ENCODE data around the gene AKAP14. TPM values are rescaled to one million over a fixed set of nuclear protein-coding genes. Genes with fewer than 3 reads are reported as not detected.
"Not testable (repeated sequence)": the region's sequence is repeated elsewhere in the genome, so short reads cannot be mapped to it uniquely, and the experiment has no call there.

Gene AKAP14
- total RNA-seq, 1 experiment from 2014 or later, result not detected

DNA sequence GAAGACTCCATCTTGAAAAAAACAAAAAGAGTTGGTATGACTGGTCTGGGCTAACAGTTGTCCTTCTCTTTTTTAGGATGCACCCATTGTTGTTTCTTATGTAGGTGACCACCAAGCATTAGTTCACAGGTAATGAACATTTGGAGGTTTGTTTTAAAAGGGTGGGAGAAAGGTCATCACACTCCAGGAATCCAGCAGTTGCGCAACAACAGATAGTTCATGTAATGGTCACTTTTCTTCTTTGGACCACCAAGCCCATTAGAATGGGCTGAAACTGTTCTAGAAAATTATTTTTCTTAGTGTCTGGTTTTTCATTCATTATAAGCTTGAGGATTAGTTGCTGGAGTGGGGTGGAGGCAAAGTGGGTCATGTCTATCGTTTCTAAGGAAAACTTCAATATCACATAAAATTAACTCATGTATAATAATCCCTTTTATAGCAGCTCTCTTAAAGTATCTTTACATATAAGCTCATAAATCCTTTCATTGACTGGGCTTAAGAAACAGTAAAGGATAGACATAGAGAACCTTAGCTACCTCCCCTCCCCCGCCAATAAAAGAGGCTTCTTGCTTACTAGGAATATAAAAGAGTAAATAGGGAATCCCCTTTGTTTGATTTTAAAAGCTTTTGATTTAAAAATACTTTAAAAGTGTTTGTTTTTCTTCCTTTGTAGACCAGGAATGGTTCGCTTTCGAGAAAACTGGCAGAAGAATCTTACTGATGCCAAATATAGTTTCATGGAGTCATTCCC lies 24.3 kb downstream of the AKAP14 start:
- DNase-seq (ENCODE audit: low spot score), result no peak

DNA sequence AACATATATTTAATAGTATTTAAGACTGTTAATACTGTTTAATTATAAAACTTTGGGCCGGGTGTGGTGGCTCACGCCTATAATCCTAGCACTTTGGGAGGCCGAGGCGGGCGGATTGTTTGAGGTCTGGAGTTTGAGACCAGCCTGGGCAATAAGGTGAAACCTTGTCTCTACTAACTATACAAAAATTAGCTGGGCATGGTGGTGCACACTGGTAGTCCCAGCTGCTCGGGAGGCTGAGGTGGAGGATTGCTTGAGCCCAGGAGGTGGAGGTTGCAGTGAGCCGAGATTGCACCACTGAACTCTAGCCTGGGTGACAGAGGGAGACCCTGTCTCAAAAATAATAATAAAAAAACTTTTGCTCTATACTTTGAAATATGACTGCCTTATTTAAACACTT lies 26.7 kb downstream of the AKAP14 start:
- not testable (repeated sequence) for DNase-seq (ENCODE audit: low spot score)

- no peak for DNase-seq (ENCODE audit: low spot score)
Observed at GRCh38 chrX:119935215-119935874, 39.7 kb downstream of the AKAP14 start.

GRCh38 chrX:119941336-119941735 lies 45.6 kb downstream of the AKAP14 start:
- no peak for DNase-seq (ENCODE audit: low spot score)

DNA sequence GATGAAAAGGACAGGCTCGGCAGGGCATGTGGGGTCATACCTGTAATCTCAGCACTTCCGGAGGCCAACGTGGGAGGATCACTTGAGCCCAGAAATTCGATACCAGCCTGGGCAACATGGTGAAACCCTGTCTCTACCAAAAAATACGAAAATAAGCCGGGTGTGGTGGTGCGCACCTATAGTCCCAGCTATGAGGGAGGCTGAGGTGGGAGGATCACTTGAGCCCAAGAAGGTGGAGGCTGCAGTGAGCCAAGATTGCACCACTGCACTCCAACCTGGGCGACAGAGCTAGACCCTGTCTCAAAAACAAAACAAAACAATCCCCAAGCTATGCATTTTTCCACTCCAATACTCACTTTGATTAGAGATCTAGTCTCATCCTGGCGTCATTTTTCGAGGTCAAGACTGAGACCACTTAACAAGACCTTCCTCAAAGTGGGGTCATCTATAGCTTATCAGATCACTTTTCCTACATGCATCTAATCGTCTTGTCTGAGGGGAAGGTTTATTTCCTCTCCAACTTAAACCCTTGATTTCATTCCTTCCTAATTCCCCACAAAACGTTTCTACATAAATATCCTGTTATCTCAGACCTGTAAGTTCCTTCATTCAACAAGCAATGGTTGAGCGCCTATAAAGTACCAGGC lies 46.6 kb downstream of the AKAP14 start:
- no peak for DNase-seq (ENCODE audit: low spot score)

- peak; percentile 22 for DNase-seq (ENCODE audit: low spot score)
Observed at GRCh38 chrX:119942831-119943184, 47.1 kb downstream of the AKAP14 start.

DNA sequence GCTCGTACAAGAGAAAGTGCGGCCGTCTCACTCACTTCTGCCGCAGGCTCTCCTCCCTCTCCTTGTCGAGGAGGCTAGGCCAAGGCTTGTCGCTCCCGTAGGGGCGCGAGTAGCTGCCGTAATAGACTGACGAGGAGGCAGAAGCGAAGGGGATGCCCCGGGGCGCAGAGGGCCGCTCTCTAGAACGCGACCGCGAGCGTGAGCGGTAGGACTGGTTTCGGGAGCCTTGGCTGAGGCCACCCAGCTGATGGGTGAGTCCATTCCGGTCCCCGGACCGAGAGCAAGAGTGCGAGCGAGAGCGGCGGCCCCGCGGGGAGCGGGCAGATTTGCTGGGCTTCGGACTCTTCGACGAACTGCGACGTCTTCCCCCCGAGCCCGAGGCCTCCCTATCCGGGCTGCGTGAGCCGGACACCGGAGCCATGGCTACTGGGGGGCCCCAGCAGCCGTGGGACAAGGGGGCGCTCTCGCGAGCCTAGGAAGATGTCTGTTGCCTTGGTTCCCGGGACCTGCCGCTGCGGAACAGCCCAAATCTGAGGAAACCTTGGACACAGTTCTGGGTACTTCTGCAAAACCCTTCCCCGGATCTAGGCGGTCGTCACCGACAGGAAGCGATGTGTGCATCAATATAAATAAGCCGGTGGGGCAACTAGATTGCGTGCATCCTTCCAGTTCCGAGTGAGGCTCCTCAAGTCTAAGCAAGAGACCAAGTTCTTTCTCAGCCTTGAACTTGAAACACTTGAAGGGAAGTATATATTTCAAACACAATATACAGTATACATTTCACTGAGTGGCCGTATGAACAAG lies 47.7 kb downstream of the AKAP14 start, which contains the start of gene NKAP:
Gene NKAP, minus strand, starts transcription at position 567 of the 804 bp plus-strand sequence. Its CDS starts 146 bp downstream, at position 421.
- peak; percentile 87 for DNase-seq (ENCODE audit: low spot score)

DNA sequence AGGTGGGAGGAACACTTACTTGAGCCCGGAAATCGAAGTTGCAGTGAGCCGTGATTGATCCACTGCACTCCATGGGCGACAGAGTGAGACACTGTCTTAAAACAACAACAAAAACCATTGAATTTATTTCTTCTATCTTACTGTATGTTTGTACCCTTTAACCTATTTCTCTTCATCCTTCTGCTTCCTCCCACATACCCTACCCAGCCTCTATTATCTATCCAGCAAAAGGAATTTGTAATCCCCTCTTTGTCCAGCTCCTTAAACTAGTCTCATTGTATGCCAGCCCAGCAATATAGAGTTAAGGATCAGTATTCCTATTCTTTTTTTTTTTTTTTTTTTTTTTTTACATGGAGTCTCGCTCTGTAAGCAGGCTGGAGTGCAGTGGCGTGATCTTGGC lies 49.8 kb downstream of the AKAP14 start:
- no peak for DNase-seq (ENCODE audit: low spot score)

GRCh38 chrX:119948381-119948780 lies 52.7 kb downstream of the AKAP14 start:
- no peak for DNase-seq (ENCODE audit: low spot score)

DNA sequence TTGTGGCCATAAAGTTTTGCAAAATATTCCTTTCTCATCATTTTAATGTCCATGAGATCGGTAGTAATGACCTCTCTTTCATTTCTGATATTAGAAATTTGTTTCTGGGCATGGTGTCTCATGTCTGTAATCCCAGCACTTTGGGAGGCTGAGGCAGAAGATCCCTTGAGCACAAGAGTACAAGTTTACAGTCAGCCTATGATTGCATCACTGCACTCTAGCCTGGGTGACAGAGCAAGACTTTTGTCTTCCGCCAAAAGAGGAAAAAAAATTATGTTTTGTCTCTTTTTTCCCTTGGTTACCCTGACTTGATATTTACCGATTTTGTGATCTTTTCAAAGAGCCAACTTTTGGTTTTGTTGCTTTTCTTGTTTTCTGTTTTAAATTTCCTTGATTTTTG lies 58.7 kb downstream of the AKAP14 start:
- DNase-seq (ENCODE audit: low spot score), result no peak

DNA sequence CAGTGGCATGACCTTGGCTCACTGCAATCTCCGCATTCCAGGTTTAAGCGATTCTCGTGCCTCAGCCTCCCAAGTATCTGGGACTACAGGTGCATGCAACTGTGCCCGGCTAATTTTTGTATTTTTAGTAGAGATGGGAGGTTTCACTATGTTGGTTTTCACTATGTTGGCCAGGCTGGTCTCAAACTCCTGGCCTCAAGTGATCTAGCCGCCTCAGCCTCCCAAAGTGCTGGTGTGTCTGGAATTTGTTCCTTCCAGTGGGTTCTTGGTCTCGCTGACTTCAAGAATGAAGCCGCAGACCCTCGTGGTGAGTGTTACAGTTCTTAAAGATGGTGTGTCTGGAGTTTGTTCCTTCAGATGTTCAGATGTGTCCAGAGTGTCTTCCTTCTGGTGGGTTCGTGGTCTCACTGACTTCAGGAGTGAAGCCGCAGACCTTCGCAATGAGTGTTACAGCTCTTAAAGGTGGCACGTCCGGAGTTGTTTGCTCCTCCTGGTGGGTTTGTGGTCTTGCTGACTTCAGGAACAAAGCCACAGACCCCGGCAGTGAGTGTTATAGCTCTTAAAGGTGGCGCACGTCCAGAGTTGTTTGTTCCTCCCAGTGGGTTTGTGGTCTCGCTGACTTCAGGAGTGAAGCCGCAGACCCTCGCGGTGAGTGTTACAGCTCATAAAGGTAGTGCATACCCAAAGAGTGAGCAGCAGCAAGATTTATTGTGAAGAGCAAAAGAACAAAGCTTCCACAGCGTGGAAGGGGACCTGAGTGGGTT lies 60.3 kb downstream of the AKAP14 start:
- not testable (repeated sequence) for DNase-seq (ENCODE audit: low spot score)

GRCh38 chrX:119960625-119961024 lies 64.9 kb downstream of the AKAP14 start:
- no peak for DNase-seq (ENCODE audit: low spot score)

GRCh38 chrX:119966837-119967236 lies 71.1 kb downstream of the AKAP14 start:
- not testable (repeated sequence) for DNase-seq (ENCODE audit: low spot score)

Other genes with a start within 250 kb of the AKAP14 start
- 0.10 and 0.53 TPM in 2 replicates for gene SEPTIN6, start 202.7 kb upstream of the AKAP14 start, total RNA-seq (2014; rRNA removed; shearing (Covaris generic))
- gene SOWAHD, start 137.3 kb upstream of the AKAP14 start, total RNA-seq (2014; rRNA removed; shearing (Covaris generic)), result 1.0 TPM in 1 of 2 replicates, not detected in the other
- 753 and 894 TPM in 2 replicates for gene RPL39, start 104.3 kb upstream of the AKAP14 start, total RNA-seq (2014; rRNA removed; shearing (Covaris generic))
- gene UPF3B, start 42.9 kb upstream of the AKAP14 start, total RNA-seq (2014; rRNA removed; shearing (Covaris generic)), result 4.8 and 5.1 TPM in 2 replicates
- gene RNF113A, start 24.2 kb upstream of the AKAP14 start, total RNA-seq (2014; rRNA removed; shearing (Covaris generic)), result 16.5 and 19.2 TPM in 2 replicates
- 65.6 and 67.0 TPM in 2 replicates for gene NDUFA1, start 24.1 kb upstream of the AKAP14 start, total RNA-seq (2014; rRNA removed; shearing (Covaris generic))
- gene NKAP, start 47.9 kb downstream of the AKAP14 start, total RNA-seq (2014; rRNA removed; shearing (Covaris generic)), result 2.4 and 2.9 TPM in 2 replicates
- not detected in 2 replicates for gene RHOXF2B, start 181.8 kb downstream of the AKAP14 start, total RNA-seq (2014; rRNA removed; shearing (Covaris generic))
- gene RHOXF1, start 220.0 kb downstream of the AKAP14 start, total RNA-seq (2014; rRNA removed; shearing (Covaris generic)), result not detected in 2 replicates